CD4-positive, alpha-beta T cell treated with Interferon gamma for 1 hour (primary cell): ENCODE measurements around the gene EXD1.
"Not testable (repeated sequence)": the region's sequence is repeated elsewhere in the genome, so short reads cannot be mapped to it uniquely, and the experiment has no call there.

Experiments
- DNase-seq: peaks from one replicate; pipeline ENCODE4 v3.0.0-alpha.2; 2020

The EXD1 gene, protein sequence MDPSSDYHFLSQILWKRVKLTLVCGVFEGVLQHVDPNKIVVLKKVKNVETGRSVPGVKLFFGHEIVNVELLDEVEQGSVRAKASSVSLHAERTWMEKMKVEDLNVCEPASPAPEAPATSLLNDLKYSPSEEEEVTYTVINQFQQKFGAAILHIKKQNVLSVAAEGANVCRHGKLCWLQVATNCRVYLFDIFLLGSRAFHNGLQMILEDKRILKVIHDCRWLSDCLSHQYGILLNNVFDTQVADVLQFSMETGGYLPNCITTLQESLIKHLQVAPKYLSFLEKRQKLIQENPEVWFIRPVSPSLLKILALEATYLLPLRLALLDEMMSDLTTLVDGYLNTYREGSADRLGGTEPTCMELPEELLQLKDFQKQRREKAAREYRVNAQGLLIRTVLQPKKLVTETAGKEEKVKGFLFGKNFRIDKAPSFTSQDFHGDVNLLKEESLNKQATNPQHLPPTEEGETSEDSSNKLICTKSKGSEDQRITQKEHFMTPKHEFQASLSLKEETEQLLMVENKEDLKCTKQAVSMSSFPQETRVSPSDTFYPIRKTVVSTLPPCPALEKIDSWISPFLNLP

GRCh38 chr15:41230650-41231421 is at the start of gene EXD1, which contains the start of gene CHP1:
EXD1 (minus strand) TSS chr15:41230757; CDS start chr15:41226575, 4,182 bp downstream.
CHP1 (plus strand) TSS chr15:41231268; CDS start chr15:41231383, 115 bp downstream.
- DNase-seq, result peak; percentile 96

GRCh38 chr15:41279535-41280283 is 49.2 kb upstream of the EXD1 start:
- no peak for DNase-seq

GRCh38 chr15:41278319-41278718 is 47.8 kb upstream of the EXD1 start:
- no peak for DNase-seq

DNA sequence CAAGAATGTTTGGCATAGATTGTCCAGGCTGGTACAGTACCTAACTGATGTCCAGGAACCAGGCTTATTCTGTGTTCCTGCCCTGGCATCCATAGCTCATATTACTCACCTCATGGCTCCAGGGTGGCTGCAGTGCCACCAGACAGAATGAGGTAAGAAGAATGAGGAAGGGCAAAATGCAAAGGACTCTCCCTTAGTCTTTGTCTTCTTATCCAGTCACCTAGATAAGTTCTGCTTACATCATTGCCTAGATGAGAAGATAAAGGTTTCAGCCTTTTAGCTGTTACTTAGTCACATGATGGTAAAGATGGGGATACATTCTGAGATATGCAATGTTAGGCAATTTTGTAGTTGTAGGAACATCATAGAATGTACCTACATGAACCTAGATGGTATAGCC is 46.3 kb upstream of the EXD1 start:
- DNase-seq, result no peak

DNA sequence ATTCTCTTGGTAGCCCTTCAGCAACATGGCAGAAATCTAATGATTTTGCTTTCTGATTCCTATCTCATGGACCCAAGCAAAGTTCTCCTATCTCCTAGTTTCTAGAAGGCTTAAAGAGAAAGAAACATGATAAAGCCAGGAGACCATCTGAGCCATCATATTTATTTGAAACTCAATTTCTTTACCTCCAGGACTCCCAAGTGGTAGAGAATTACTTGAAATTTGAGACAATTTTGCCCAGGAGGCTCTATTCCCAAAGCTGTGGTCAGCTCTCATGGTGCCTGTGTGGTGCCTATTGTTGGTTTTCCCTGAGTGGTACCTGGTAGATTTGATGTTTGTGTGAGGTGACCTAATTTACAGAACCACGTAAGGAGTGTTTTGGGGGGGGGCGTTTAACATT is 39.3 kb upstream of the EXD1 start:
- no peak for DNase-seq

DNA sequence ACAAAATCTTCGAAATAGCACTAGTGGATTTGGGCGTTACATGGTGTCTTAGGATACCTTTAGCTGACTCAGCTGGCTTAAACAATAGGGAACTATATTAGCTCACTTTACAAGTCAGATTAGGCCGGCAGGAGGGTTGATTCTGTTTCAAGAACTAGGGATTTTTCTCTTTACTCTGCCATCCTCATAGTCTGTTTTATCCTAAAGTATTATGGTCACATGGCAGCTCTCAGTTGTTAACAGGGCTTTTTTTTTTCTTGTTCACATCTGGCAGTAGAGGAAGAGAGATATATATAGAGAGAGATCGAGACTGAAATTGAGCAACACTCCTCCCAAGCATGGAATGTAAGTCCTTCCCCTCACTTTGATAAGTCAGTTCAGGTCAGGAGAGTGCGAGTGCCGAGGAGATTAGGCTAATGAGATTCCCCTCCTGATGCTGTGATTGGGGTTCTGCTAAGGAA is 33.4 kb upstream of the EXD1 start:
- no peak for DNase-seq

DNA sequence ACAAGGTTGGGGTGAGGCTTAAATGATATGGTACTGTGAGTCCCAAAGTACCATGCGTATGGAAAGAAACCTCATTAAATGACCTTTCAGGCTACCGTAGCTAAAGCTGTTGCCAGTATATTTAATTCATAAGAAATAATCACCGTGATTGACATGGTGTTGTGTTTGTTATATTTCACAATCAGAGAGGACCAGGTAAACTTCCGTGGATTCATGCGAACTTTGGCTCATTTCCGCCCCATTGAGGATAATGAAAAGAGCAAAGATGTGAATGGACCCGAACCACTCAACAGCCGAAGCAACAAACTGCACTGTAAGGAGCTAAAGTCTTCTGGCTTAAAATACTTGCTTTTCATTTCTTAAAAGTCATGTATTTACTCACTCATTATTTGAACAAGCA is 32.0 kb upstream of the EXD1 start:
- no peak for DNase-seq

- not testable (repeated sequence) for DNase-seq
Measured at GRCh38 chr15:41260924-41261323, 30.4 kb upstream of the EXD1 start.

DNA sequence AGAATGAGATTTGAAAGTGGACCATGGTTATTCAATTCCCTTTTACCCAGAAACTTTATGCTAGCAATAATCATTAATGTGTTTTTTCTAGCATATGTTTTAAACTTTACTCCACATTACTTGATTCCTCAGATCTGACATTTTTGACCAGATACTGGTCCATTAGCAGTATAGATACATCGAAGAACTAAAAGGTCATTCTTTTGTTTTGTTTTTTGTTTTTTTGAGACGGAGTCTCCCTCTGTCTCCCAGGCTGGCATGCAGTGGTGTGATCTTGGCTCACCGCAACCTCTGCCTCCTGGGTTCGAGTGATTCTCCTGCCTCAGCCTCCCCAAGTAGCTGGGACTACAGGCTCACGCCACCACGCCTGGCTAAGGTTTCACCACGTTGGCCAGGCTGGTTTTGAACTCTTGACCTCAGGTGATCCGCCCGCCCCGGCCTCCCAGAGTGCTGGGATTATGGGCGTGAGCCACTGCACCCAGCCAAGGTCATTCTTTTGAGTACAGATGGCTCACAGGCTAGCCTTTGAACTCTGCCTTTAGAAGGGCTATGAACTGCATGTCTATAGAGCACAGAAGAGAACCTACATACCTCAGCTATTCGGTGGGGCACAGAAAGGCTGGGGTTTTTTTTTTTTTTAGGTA is 29.1 kb upstream of the EXD1 start:
- DNase-seq, result no peak

DNA sequence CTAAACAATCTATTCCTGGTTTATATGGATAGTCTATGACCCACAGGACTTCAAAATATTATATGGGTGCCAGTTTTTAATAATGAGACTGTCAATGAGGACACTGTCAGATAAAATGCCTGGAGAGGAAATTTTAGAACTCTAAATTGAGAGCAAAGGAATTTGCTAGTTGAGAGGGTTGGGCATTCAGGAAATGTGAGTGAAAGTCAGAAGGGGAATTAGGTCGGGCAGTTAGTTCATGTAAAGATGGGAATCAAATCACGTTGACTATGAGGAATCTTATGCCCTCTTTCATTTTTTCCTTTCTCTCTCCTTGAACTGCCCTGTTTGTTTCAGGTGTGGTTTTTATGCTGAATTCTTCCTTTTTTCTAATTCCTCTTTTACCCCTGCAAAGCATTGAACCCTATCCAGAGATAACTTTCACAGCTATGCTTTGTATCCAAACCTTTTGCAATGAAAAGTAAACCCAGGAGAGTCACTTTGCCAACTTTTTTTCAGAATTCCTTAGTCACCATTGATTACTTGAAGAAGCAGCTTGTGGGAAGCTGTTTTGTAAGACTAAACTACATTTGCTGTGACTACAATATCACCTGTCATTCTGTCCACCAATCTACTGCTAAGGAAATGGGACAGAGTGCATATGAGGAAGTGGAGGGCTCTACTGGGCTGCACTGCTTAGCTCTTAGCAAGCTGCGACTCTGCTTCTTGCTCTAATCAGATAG is 28.4 kb upstream of the EXD1 start:
- DNase-seq, result no peak

DNA sequence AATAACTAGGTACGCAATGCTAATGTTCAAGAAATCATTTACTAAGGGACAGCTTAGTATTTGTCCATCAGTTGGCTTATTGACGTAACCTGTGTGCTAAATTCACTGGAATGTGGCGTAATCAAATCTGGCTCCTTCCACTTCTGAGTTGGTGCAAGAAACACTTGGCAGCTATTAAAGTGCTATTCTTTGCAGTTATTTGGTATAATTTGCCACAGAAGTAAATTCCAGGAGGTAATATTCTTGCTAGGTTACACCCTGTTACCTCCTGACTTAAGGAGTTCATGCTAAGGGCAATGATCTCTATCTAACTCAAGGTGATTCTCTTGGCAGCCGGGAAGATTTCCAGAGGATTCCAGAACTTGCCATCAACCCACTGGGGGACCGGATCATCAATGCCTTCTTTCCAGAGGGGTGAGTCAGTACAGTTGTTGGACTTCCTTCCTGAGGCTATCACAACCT is 26.1 kb upstream of the EXD1 start:
- DNase-seq, result no peak

- DNase-seq, result no peak
Measured at GRCh38 chr15:41256103-41256502, 25.5 kb upstream of the EXD1 start.

GRCh38 chr15:41254560-41254959 is 24.0 kb upstream of the EXD1 start:
- DNase-seq, result no peak

GRCh38 chr15:41251411-41251810 is 20.9 kb upstream of the EXD1 start:
- no peak for DNase-seq

- not testable (repeated sequence) for DNase-seq
Measured at GRCh38 chr15:41250745-41251144, 20.2 kb upstream of the EXD1 start.

- no peak for DNase-seq
Measured at GRCh38 chr15:41241221-41241964, 10.8 kb upstream of the EXD1 start.

DNA sequence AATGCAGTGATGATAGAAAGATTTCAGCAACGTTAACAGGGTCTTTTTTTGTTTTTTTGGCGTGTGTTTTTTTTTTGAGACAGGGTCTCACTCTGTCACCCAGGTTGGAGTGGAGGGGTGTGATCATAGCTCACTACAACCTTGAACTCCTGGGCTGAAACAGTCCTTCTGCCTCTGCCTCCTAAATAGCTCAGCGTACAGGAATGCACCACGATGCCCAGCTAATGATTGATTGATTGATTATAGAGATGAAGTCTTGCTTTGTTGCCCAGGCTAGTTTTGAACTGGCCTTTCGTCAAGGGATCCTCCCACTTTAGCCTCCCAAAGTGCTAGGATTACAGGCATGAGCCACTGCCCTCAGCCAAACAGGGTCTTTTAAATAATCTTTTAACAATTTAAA is 7.5 kb upstream of the EXD1 start:
- no peak for DNase-seq

GRCh38 chr15:41235929-41236328 is 5.4 kb upstream of the EXD1 start:
- DNase-seq, result no peak

DNA sequence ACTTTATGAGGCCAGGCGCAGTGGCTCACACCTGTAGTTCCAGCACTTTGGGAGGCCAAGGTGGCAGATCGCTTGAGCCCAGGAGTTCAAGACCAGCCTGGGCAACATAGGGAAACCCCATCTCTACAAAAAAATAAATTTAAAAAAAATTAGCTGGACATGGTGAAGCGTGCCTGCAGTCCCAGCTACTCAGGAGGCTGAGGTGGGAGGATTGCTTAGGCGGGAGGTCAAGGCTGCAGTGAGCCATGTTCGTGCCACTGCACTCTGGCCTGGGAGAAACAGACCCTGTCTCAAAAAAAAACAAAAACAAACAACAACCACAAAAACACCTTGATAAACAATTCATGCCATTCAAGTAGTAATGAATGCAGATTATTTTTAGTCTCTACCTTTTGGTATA is 4.7 kb upstream of the EXD1 start:
- DNase-seq, result not testable (repeated sequence)

- no peak for DNase-seq
Measured at GRCh38 chr15:41233367-41233771, 2.8 kb upstream of the EXD1 start.
